Activated T-helper 2 cell treated with anti-CD3 and anti-CD28 coated beads, Interferon-gamma antibody, Interleukin-2, Interleukin-4, amounts not matched to agents 10 μg/mL and 5 μg/mL and 100 μg/mL, durations not matched to agents 14 hours and 24 hours and 36 hours (primary cell): Measurements from ENCODE around the gene DELE1. TPM values are rescaled to one million over a fixed set of nuclear protein-coding genes. Genes with fewer than 3 reads are reported as not detected.

Source experiments
- DNase-seq: peaks from one replicate; pipeline ENCODE4 v3.0.0; 2021; ENCODE audit warnings: low spot score
- H3K27ac Mint-ChIP-seq: one replicate; pipeline ENCODE4 v1.8.0; 2021; ENCODE audit warnings: mixed read lengths
- H3K27me3 Mint-ChIP-seq: one replicate; pipeline ENCODE4 v1.8.0; 2021; ENCODE audit warnings: low read depth, mixed read lengths
- H3K36me3 Mint-ChIP-seq: one replicate; pipeline ENCODE4 v1.8.0; 2021; ENCODE audit warnings: low read depth, mixed read lengths
- H3K4me1 Mint-ChIP-seq: one replicate; pipeline ENCODE4 v1.8.0; 2021; ENCODE audit warnings: low read depth, mixed read lengths
- H3K4me3 Mint-ChIP-seq: one replicate; pipeline ENCODE4 v1.8.0; 2021; ENCODE audit warnings: low read depth, mild to moderate bottlenecking, moderate library complexity, mixed read lengths
- H3K9me3 Mint-ChIP-seq: one replicate; pipeline ENCODE4 v1.8.0; 2021; ENCODE audit warnings: mixed read lengths
- intact Hi-C: fragments of 100-400 bp; cut with micrococcal nuclease; formaldehyde crosslinking; loops from one replicate; pipeline ENCODE4 v1.15.1; 2023
- total RNA-seq: library from RNA; stranded (reverse); gene quantifications from 2 replicates; pipeline ENCODE4 v1.2.3, GENCODE V29; 2022

The DELE1 gene
- total RNA-seq, 1 donor from 2014 or later, result 76.8 TPM

- H3K27ac Mint-ChIP-seq, result no peak overlapping the region
- H3K27me3 Mint-ChIP-seq, result no peaks in the 10 kb centered on the region
- H3K9me3 Mint-ChIP-seq, result no peaks in the 10 kb centered on the region
- intact Hi-C loops, result no loop called here
- H3K4me3 Mint-ChIP-seq, result no peak overlapping the region
- peaks cover 29% of the 10 kb centered on the region for H3K36me3 Mint-ChIP-seq
- peaks cover 13% of the 10 kb centered on the region for H3K4me1 Mint-ChIP-seq
- DNase-seq, result no peak
These were observed 18.1 kb downstream of the DELE1 start for GRCh38 chr5:141941779-141942178.

GRCh38 chr5:141942185-141942857 is 18.6 kb downstream of the DELE1 start:
- Mint-ChIP-seq H3K9me3 (no peaks in the 10 kb centered on the region), H3K27ac (no peak overlapping the region), H3K4me3 (no peak overlapping the region), H3K36me3 (peaks cover 29% of the 10 kb centered on the region), H3K27me3 (no peaks in the 10 kb centered on the region), H3K4me1 (peaks cover 13% of the 10 kb centered on the region)
- no peak for DNase-seq
- intact Hi-C loops, result no loop called here

- peaks cover 13% of the 10 kb centered on the region for H3K4me1 Mint-ChIP-seq
- intact Hi-C loops, result no loop called here
These were observed 20.4 kb downstream of the DELE1 start for GRCh38 chr5:141944076-141944475.

GRCh38 chr5:141945511-141946051 is 21.9 kb downstream of the DELE1 start:
- H3K27me3 Mint-ChIP-seq, result no peaks in the 10 kb centered on the region
- H3K36me3 Mint-ChIP-seq, result peaks cover 12% of the 10 kb centered on the region
- DNase-seq, result no peak
- no peak overlapping the region for H3K4me3 Mint-ChIP-seq
- H3K27ac Mint-ChIP-seq, result no peak overlapping the region
- H3K9me3 Mint-ChIP-seq, result no peaks in the 10 kb centered on the region
- intact Hi-C loops, result no loop called here
- peaks cover 14% of the 10 kb centered on the region for H3K4me1 Mint-ChIP-seq

More at GRCh38 chr5:141944076-141944475, 20.4 kb downstream of the DELE1 start:
- Mint-ChIP-seq H3K9me3 (no peaks in the 10 kb centered on the region), H3K36me3 (peaks cover 22% of the 10 kb centered on the region), H3K4me3 (no peak overlapping the region), H3K27me3 (no peaks in the 10 kb centered on the region), H3K27ac (no peak overlapping the region)
- DNase-seq, result no peak

GRCh38 chr5:141947316-141947715 is 23.6 kb downstream of the DELE1 start:
- Mint-ChIP-seq H3K27me3 (no peaks in the 10 kb centered on the region), H3K4me1 (peaks cover 17% of the 10 kb centered on the region), H3K9me3 (no peaks in the 10 kb centered on the region), H3K4me3 (no peak overlapping the region), H3K27ac (no peak overlapping the region), H3K36me3 (peaks cover 7% of the 10 kb centered on the region)
- intact Hi-C loops, result no loop called here
- DNase-seq, result no peak

GRCh38 chr5:141948812-141949211 is 25.1 kb downstream of the DELE1 start:
- Mint-ChIP-seq H3K4me3 (no peak overlapping the region), H3K4me1 (peaks cover 14% of the 10 kb centered on the region), H3K27me3 (no peaks in the 10 kb centered on the region), H3K27ac (no peak overlapping the region), H3K36me3 (no peaks in the 10 kb centered on the region), H3K9me3 (no peaks in the 10 kb centered on the region)
- no peak for DNase-seq
- intact Hi-C loops, result no loop called here

GRCh38 chr5:141949511-141949910 is 25.8 kb downstream of the DELE1 start:
- DNase-seq, result no peak
- no peaks in the 10 kb centered on the region for H3K27me3 Mint-ChIP-seq
- H3K9me3 Mint-ChIP-seq, result no peaks in the 10 kb centered on the region
- no peak overlapping the region for H3K27ac Mint-ChIP-seq
- no peaks in the 10 kb centered on the region for H3K36me3 Mint-ChIP-seq
- H3K4me1 Mint-ChIP-seq, result peaks cover 14% of the 10 kb centered on the region
- intact Hi-C loops, result no loop called here
- no peak overlapping the region for H3K4me3 Mint-ChIP-seq

- Mint-ChIP-seq H3K27me3 (no peaks in the 10 kb centered on the region), H3K4me3 (no peak overlapping the region), H3K4me1 (peaks cover 14% of the 10 kb centered on the region), H3K9me3 (no peaks in the 10 kb centered on the region), H3K27ac (no peak overlapping the region), H3K36me3 (no peaks in the 10 kb centered on the region)
- no peak for DNase-seq
- intact Hi-C loops, result no loop called here
These were observed 26.7 kb downstream of the DELE1 start for GRCh38 chr5:141950207-141951005.

GRCh38 chr5:141951332-141951781 is 27.7 kb downstream of the DELE1 start:
- Mint-ChIP-seq H3K9me3 (no peaks in the 10 kb centered on the region), H3K4me3 (no peak overlapping the region), H3K36me3 (no peaks in the 10 kb centered on the region), H3K27ac (no peak overlapping the region), H3K27me3 (no peaks in the 10 kb centered on the region), H3K4me1 (peaks cover 14% of the 10 kb centered on the region)
- no peak for DNase-seq
- intact Hi-C loops, result no loop called here

GRCh38 chr5:141952020-141952419 is 28.3 kb downstream of the DELE1 start:
- H3K27me3 Mint-ChIP-seq, result no peaks in the 10 kb centered on the region
- H3K9me3 Mint-ChIP-seq, result no peaks in the 10 kb centered on the region
- H3K4me3 Mint-ChIP-seq, result no peak overlapping the region
- H3K27ac Mint-ChIP-seq, result no peak overlapping the region
- intact Hi-C loops, result no loop called here
- H3K36me3 Mint-ChIP-seq, result no peaks in the 10 kb centered on the region
- no peak for DNase-seq
- peaks cover 14% of the 10 kb centered on the region for H3K4me1 Mint-ChIP-seq

- Mint-ChIP-seq H3K27me3 (no peaks in the 10 kb centered on the region), H3K9me3 (no peaks in the 10 kb centered on the region), H3K27ac (no peak overlapping the region), H3K4me1 (peaks cover 30% of the 10 kb centered on the region), H3K4me3 (no peak overlapping the region), H3K36me3 (no peaks in the 10 kb centered on the region)
- DNase-seq, result no peak
- intact Hi-C loops, result no loop called here
These were observed 30.5 kb downstream of the DELE1 start for GRCh38 chr5:141954194-141954593.

- no peak overlapping the region for H3K4me3 Mint-ChIP-seq
- intact Hi-C loops, result no loop called here
- H3K27me3 Mint-ChIP-seq, result no peaks in the 10 kb centered on the region
- DNase-seq, result no peak
- H3K9me3 Mint-ChIP-seq, result no peaks in the 10 kb centered on the region
- peaks cover 37% of the 10 kb centered on the region for H3K4me1 Mint-ChIP-seq
- H3K27ac Mint-ChIP-seq, result peak overlapping the region; percentile 90
- no peaks in the 10 kb centered on the region for H3K36me3 Mint-ChIP-seq
These were observed 33.8 kb downstream of the DELE1 start for GRCh38 chr5:141957367-141957996.

- DNase-seq, result no peak
- Mint-ChIP-seq H3K4me3 (peak within 1 kb of the TSS; percentile 77), H3K4me1 (peaks cover 37% of the 10 kb centered on the region), H3K36me3 (no peaks in the 10 kb centered on the region), H3K27ac (peak within 1 kb of the TSS; percentile 90), H3K9me3 (no peaks in the 10 kb centered on the region), H3K27me3 (no peaks in the 10 kb centered on the region)
- intact Hi-C loops, result no loop called here
These were observed 34.4 kb downstream of the DELE1 start, which contains the start of gene PCDH12 for GRCh38 chr5:141958113-141958512. Gene PCDH12 (minus strand): TSS chr5:141958202. CDS start chr5:141957851, 351 bp downstream.
